Esophagus (tissue), 2 donors: Measurements from ENCODE around the gene SHFL. TPM values are rescaled to one million over a fixed set of nuclear protein-coding genes. Genes with fewer than 3 reads are reported as not detected.
A peak's percentile ranks its signal among the peaks of the same experiment; 100 is the strongest.

ENCODE experiments used
- H3K27ac ChIP-seq, 2 donors: one replicate each; pipeline ENCODE4 v1.5.1; 2013; ENCODE audit warnings: low read depth in 2 of 2, mild to moderate bottlenecking in 2 of 2, inconsistent platforms in 1 of 2, low read length in 1 of 2, moderate library complexity in 1 of 2
- H3K27me3 ChIP-seq, 2 donors: one replicate each; pipeline ENCODE4 v1.6.1; 2013; ENCODE audit warnings: low read length in 2 of 2, control low read depth in 1 of 2, mild to moderate bottlenecking in 1 of 2; ENCODE audit not compliant: insufficient read depth in 2 of 2, control insufficient read depth in 1 of 2
- H3K36me3 ChIP-seq, 2 donors: one replicate each; pipeline ENCODE4 v1.6.1; 2013; ENCODE audit warnings: low read length in 1 of 2; ENCODE audit not compliant: control insufficient read depth in 2 of 2, insufficient read depth in 2 of 2
- H3K4me1 ChIP-seq, 2 donors: one replicate each; pipeline ENCODE4 v1.6.1; 2013; ENCODE audit warnings: low read length in 1 of 2; ENCODE audit not compliant: control insufficient read depth in 2 of 2, insufficient read depth in 2 of 2
- H3K4me3 ChIP-seq, 2 donors: one replicate each; pipeline ENCODE4 v1.5.1; 2013; ENCODE audit warnings: low read length in 2 of 2, mild to moderate bottlenecking in 2 of 2, low read depth in 1 of 2, moderate library complexity in 1 of 2
- H3K9me3 ChIP-seq, 2 donors: one replicate each; pipeline ENCODE4 v1.6.1; 2013; ENCODE audit warnings: mild to moderate bottlenecking in 2 of 2, low read depth in 1 of 2, low read length in 1 of 2, moderate library complexity in 1 of 2; ENCODE audit not compliant: control insufficient read depth in 2 of 2, insufficient read depth in 1 of 2
- WGBS, 2 donors: extraction: QIAGEN DNeasy Blood & Tissue Kit; methylation state at CpG; one replicate each; pipeline ENCODE4 v1.1.7; 2013; 5-methylcytosine and 5-hydroxymethylcytosine counted together
- polyA plus RNA-seq, 2 donors: library from polyadenylated mRNA; stranded (reverse); fragments of 200-250 nt; gene quantifications; one replicate each; pipeline ENCODE4 v1.2.3, GENCODE V29; 2013
- donor health status: healthy with polysubstance abuse.
- donor health status: Bipolar disorder and iron deficiency.

The SHFL gene
- polyA plus RNA-seq, 2 donors, result 15.7 to 22.9 TPM

- H3K36me3 ChIP-seq, result peaks cover 18 to 69% of the 10 kb centered on the region in 2 donors
- 94 to 95% methylated on average over 23 of the region's 23 CpGs for WGBS, 2 donors
- peaks cover 0 to 7% of the 10 kb centered on the region in 2 donors for H3K4me1 ChIP-seq
- H3K27me3 ChIP-seq, result no peaks in the 10 kb centered on the region
- no peaks in the 10 kb centered on the region for H3K9me3 ChIP-seq
- H3K4me3 ChIP-seq, result no peak overlapping the region
- no peak overlapping the region for H3K27ac ChIP-seq
Observed at GRCh38 chr19:10139952-10140351, 53.8 kb downstream of the SHFL start.

- WGBS, 2 donors, result 92 to 93% methylated on average over 13 of the region's 13 CpGs
- Histone ChIP-seq H3K9me3 (no peaks in the 10 kb centered on the region), H3K36me3 (peaks cover 25 to 72% of the 10 kb centered on the region in 2 donors), H3K4me1 (no peaks in the 10 kb centered on the region), H3K27ac (no peak overlapping the region), H3K27me3 (no peaks in the 10 kb centered on the region), H3K4me3 (no peak overlapping the region)
Observed at GRCh38 chr19:10141479-10141878, 55.4 kb downstream of the SHFL start.

DNA sequence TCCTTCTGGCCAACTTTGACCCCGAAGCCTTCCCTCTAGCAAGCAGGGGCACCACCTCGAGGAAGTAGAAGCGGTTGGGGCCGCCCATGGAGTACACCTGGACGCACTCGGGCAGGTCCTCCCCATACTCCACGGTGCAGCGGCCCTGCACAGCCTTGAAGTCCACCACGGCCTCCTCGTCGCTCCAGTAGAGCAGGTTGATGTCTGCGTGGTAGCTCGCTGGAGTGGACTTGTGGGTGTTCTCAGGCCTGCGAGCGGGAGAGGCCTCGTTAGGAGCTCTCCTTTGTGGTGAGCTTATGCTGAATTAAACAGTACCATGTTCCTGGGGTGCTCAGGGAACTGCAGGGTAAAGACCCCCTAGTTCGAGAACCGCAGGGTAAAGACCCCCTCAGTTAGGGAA is 55.9 kb downstream of the SHFL start:
- Histone ChIP-seq H3K9me3 (no peaks in the 10 kb centered on the region), H3K27me3 (no peaks in the 10 kb centered on the region), H3K4me1 (no peaks in the 10 kb centered on the region), H3K27ac (peak overlapping the region in 1 of 2 donors; percentile 29), H3K4me3 (no peak overlapping the region), H3K36me3 (peaks cover 25 to 70% of the 10 kb centered on the region in 2 donors)
- 95 to 96% methylated on average over 18 of the region's 18 CpGs for WGBS, 2 donors

Other genes with a start within 250 kb of the SHFL start
- gene OLFM2, start 149.8 kb upstream of the SHFL start, polyA plus RNA-seq, result 1 to 10 TPM; 4.8 to 5.7 TPM
- gene COL5A3, start 75.8 kb upstream of the SHFL start, polyA plus RNA-seq, result 1 to 10 TPM; 5.6 to 6.8 TPM
- gene RDH8, start 72.8 kb upstream of the SHFL start, polyA plus RNA-seq, result not detected
- under 1 TPM; 0.28 to 0.47 TPM for gene ANGPTL6, start 16.4 kb downstream of the SHFL start, polyA plus RNA-seq
- gene PPAN, start 20.0 kb downstream of the SHFL start, polyA plus RNA-seq, result 10 to 100 TPM; 41.6 to 64.7 TPM
- gene P2RY11, start 25.4 kb downstream of the SHFL start, polyA plus RNA-seq, result 10 to 100 TPM in 1 of 2 donors, 1 to 10 TPM in 1; 6.6 to 12.8 TPM
- 100 to 1,000 TPM in 1 of 2 donors, 10 to 100 TPM in 1; 85.4 to 163 TPM for gene EIF3G, start 33.6 kb downstream of the SHFL start, polyA plus RNA-seq
- 10 to 100 TPM; 32.1 to 42.6 TPM for gene DNMT1, start 108.6 kb downstream of the SHFL start, polyA plus RNA-seq
- 1 to 10 TPM in 1 of 2 donors, under 1 TPM in 1; 0.71 to 1.2 TPM for gene S1PR2, start 145.0 kb downstream of the SHFL start, polyA plus RNA-seq
- gene MRPL4, start 165.9 kb downstream of the SHFL start, polyA plus RNA-seq, result 10 to 100 TPM; 25.7 to 71.6 TPM
- gene ICAM1, start 184.8 kb downstream of the SHFL start, polyA plus RNA-seq, result 1 to 10 TPM; 4.8 to 8.8 TPM
- gene ICAM4, start 200.6 kb downstream of the SHFL start, polyA plus RNA-seq, result under 1 TPM; 0.12 to 0.26 TPM
- under 1 TPM; 0.27 to 0.45 TPM for gene ICAM5, start 203.6 kb downstream of the SHFL start, polyA plus RNA-seq
- gene ZGLP1, start 223.5 kb downstream of the SHFL start, polyA plus RNA-seq, result 1 to 10 TPM; 2.0 to 8.2 TPM
- gene FDX2, start 229.7 kb downstream of the SHFL start, polyA plus RNA-seq, result 10 to 100 TPM; 18.3 to 18.5 TPM
- gene RAVER1, start 247.2 kb downstream of the SHFL start, polyA plus RNA-seq, result 1 to 10 TPM; 7.1 to 8.2 TPM